BJ (cell line): ENCODE measurements around the gene GOLGA2. TPM values are rescaled to one million over a fixed set of nuclear protein-coding genes. Genes with fewer than 3 reads are reported as not detected.

Experiments used
- CTCF ChIA-PET: fragments of 350-600 bp; formaldehyde crosslinking; extraction: SDS; loops from one replicate; lab custom pipeline; 2021; ENCODE audit warnings: antibody characterized with exemption, inconsistent platforms; lab: Yijun Ruan, JAX
- POLR2A ChIA-PET: fragments of 300-600 bp; sonication (Branson Sonifier 250); formaldehyde crosslinking; extraction: SDS; loops from one replicate; lab custom pipeline; 2021; ENCODE audit warnings: antibody characterized with exemption; lab: Charles Lee
- DNase-seq: peaks from one replicate; pipeline ENCODE4 v3.0.0-alpha.2; 2011; ENCODE audit warnings: low read depth
- H3K27me3 ChIP-seq: 2 replicates; pipeline ENCODE4 v1.6.0; 2011; ENCODE audit warnings: low read length; ENCODE audit not compliant: control insufficient read depth, insufficient read depth
- H3K36me3 ChIP-seq: 2 replicates; pipeline ENCODE4 v1.5.1; 2011; ENCODE audit warnings: low read length; ENCODE audit not compliant: control insufficient read depth, insufficient read depth
- H3K4me3 ChIP-seq: 2 replicates; pipeline ENCODE4 v1.5.1; 2011; ENCODE audit warnings: low read depth, mild to moderate bottlenecking, control low read depth, low read length
- CTCF ChIP-seq: IDR thresholded peaks from 2 replicates; pipeline ENCODE4 v1.5.1; 2011; ENCODE audit warnings: low read depth, mild to moderate bottlenecking, control low read depth, inconsistent platforms, low read length, moderate library complexity; ENCODE audit not compliant: insufficient read depth
- polyA plus RNA-seq: library from polyadenylated mRNA; depleted of rRNA; stranded (reverse); fragments of >200 nt; gene quantifications from 2 replicates; pipeline ENCODE4 v1.2.3, GENCODE V29; 2011

The GOLGA2 gene
- polyA plus RNA-seq, 1 experiment = 91.1 TPM

GRCh38 chr9:128226412-128226801 is 49.4 kb downstream of the GOLGA2 start:
- no peak for TF ChIP-seq CTCF
- DNase-seq = no peak
- H3K36me3 ChIP-seq = peaks cover 5% of the 10 kb centered on the region
- H3K27me3 ChIP-seq = no peaks in the 10 kb centered on the region
- no peak overlapping the region for H3K4me3 ChIP-seq
- ChIA-PET POLR2A (no interaction called here), CTCF (interaction anchor here (1.1 kb wide), 1 partner anchor 10 kb away, joined by 3 read pairs; no protein-coding TSS in a partner anchor)

- H3K4me3 ChIP-seq = no peak overlapping the region
- ChIA-PET CTCF (no interaction called here), POLR2A (interaction anchor here (0.6 kb wide), 1 partner anchor 19 kb away, joined by 5 read pairs; no protein-coding TSS in a partner anchor)
- no peak for TF ChIP-seq CTCF
- H3K27me3 ChIP-seq = no peaks in the 10 kb centered on the region
- peaks cover 5% of the 10 kb centered on the region for H3K36me3 ChIP-seq
- no peak for DNase-seq
Observed at GRCh38 chr9:128225770-128226411, 49.9 kb downstream of the GOLGA2 start.

GRCh38 chr9:128224877-128225276 is 50.9 kb downstream of the GOLGA2 start:
- POLR2A ChIA-PET = no interaction called here
- no peak for DNase-seq
- Histone ChIP-seq H3K36me3 (peaks cover 9% of the 10 kb centered on the region), H3K4me3 (no peak overlapping the region), H3K27me3 (no peaks in the 10 kb centered on the region)
- no peak for TF ChIP-seq CTCF
- CTCF ChIA-PET = no interaction called here

GRCh38 chr9:128222880-128223670 is 52.7 kb downstream of the GOLGA2 start:
- no peak for DNase-seq
- peaks cover 11% of the 10 kb centered on the region for H3K36me3 ChIP-seq
- ChIA-PET POLR2A (no interaction called here), CTCF (interaction anchor here (1.1 to 1.2 kb wide), 3 partner anchors 23 to 32 kb away, joined by 3 read pairs; partner anchors contain the start of gene CIZ1)
- no peak overlapping the region for H3K4me3 ChIP-seq
- TF ChIP-seq CTCF = no peak
- H3K27me3 ChIP-seq = no peaks in the 10 kb centered on the region

- CTCF ChIA-PET = interaction anchor here (1.1 to 1.2 kb wide), 3 partner anchors 22 to 33 kb away, joined by 3 read pairs; partner anchors contain the start of gene CIZ1
Observed at GRCh38 chr9:128222026-128222425, 53.8 kb downstream of the GOLGA2 start.

More at GRCh38 chr9:128222026-128222425, 53.8 kb downstream of the GOLGA2 start:
- DNase-seq = no peak
- Histone ChIP-seq H3K27me3 (no peaks in the 10 kb centered on the region), H3K4me3 (no peak overlapping the region), H3K36me3 (peaks cover 11% of the 10 kb centered on the region)
- TF ChIP-seq CTCF = no peak
- POLR2A ChIA-PET = no interaction called here
